ENCODE data around the gene POLR2F.

DNA sequence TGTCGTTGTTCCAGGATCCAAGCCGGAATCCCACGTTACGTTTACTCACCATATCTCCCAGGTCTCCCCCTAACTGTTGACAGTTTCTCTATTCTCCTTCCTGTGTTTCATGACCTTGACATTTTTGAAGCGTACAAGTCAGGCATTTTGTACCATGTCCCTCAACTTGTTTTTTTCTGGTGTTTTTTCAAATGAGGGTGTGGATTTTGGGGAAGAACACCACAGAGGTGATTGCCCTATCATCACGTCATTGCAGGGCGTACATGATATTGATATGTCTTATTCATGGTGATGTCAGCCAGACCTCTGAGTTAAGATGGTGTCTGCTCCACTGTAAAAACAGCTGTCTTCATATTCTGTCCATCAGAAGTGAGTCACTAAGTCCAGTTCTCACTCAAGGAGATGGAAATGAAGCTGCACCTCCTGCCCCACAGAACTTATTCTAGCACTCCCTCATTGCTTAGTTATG, 59.1 kb downstream of the POLR2F start:
- no peak for TF ChIP-seq CTCF (IDR thresholded peaks at IDR 0.05)
- TF ChIP-seq ZFX (IDR thresholded peaks at IDR 0.05; ENCODE audit: borderline replicate concordance), result no peak

All from 22Rv1 (cell line).